Liver (tissue), 10 donors: Measurements from ENCODE around the gene CLINT1. TPM values are rescaled to one million over a fixed set of nuclear protein-coding genes. Genes with fewer than 3 reads are reported as not detected.

ENCODE experiments used
- DNase-seq: peaks from one replicate; pipeline ENCODE4 v3.0.0-alpha.2; 2017; ENCODE audit warnings: low spot score
- H3K27ac ChIP-seq, 2 donors: one replicate each; pipeline ENCODE4 v1.7.0; 2013; ENCODE audit warnings: inconsistent platforms in 2 of 2, low read length in 2 of 2, control low read depth in 1 of 2, low read depth in 1 of 2, mild to moderate bottlenecking in 1 of 2
- H3K27me3 ChIP-seq, 4 donors: one replicate each; pipeline versions ENCODE4 v1.6.1 to v1.7.0; 2013; ENCODE audit warnings: low read length in 3 of 4, inconsistent platforms in 1 of 4, mild to moderate bottlenecking in 1 of 4, moderate library complexity in 1 of 4; ENCODE audit not compliant: control insufficient read depth in 4 of 4, insufficient read depth in 4 of 4
- H3K36me3 ChIP-seq, 4 donors: one replicate each; pipeline versions ENCODE4 v1.6.1 to v1.7.0; 2013; ENCODE audit warnings: low read length in 3 of 4, mild to moderate bottlenecking in 3 of 4, low read depth in 1 of 4, moderate library complexity in 1 of 4; ENCODE audit not compliant: control insufficient read depth in 4 of 4, insufficient read depth in 3 of 4
- H3K4me1 ChIP-seq, 4 donors: one replicate each; pipeline versions ENCODE4 v1.6.1 to v1.7.0; 2013; ENCODE audit warnings: low read length in 3 of 4, mild to moderate bottlenecking in 3 of 4, moderate library complexity in 1 of 4; ENCODE audit not compliant: control insufficient read depth in 4 of 4, insufficient read depth in 4 of 4
- H3K4me3 ChIP-seq, 3 donors: one replicate each; pipeline versions ENCODE4 v1.6.1 to v1.7.0; 2013; ENCODE audit warnings: low read length in 3 of 3, control low read depth in 1 of 3, low read depth in 1 of 3, mild to moderate bottlenecking in 1 of 3
- H3K9ac ChIP-seq, 2 donors: one replicate each; pipeline ENCODE4 v1.7.0; 2013; ENCODE audit warnings: low read length in 2 of 2, mild to moderate bottlenecking in 2 of 2, moderate library complexity in 2 of 2, control low read depth in 1 of 2, low read depth in 1 of 2
- H3K9me3 ChIP-seq, 4 donors: one replicate each; pipeline versions ENCODE4 v1.6.1 to v1.7.0; 2013; ENCODE audit warnings: low read length in 3 of 4; ENCODE audit not compliant: control insufficient read depth in 4 of 4
- CTCF ChIP-seq: fragments of 150-350 bp; IDR thresholded peaks from 2 replicates; pipeline ENCODE4 v1.5.1; 2017; ENCODE audit warnings: improper control_type of control experiment, low read depth, low read length; ENCODE audit not compliant: missing input control
- EGR1 ChIP-seq, 2 donors: IDR thresholded peaks; 2 replicates each; pipeline ENCODE4 v1.6.1; 2016 to 2018; ENCODE audit warnings: antibody characterized with exemption in 2 of 2, low read depth in 2 of 2
- FOXA2 ChIP-seq: IDR thresholded peaks from 2 replicates; pipeline ENCODE4 v1.6.1; 2016; ENCODE audit warnings: antibody characterized with exemption
- HNF4G ChIP-seq: IDR thresholded peaks from 2 replicates; pipeline ENCODE4 v1.6.1; 2016; ENCODE audit warnings: antibody characterized with exemption
- NR2F2 ChIP-seq: IDR thresholded peaks from 2 replicates; pipeline ENCODE4 v1.6.1; 2016; ENCODE audit warnings: antibody characterized with exemption
- RAD21 ChIP-seq, 2 donors: IDR thresholded peaks; 2 replicates each; pipeline ENCODE4 v1.6.1; 2016; ENCODE audit warnings: antibody characterized with exemption in 2 of 2, mild to moderate bottlenecking in 2 of 2
- SP1 ChIP-seq: IDR thresholded peaks from 2 replicates; pipeline ENCODE4 v1.6.1; 2018; ENCODE audit warnings: antibody characterized with exemption, mild to moderate bottlenecking
- TAF1 ChIP-seq: conservative IDR thresholded peaks from 2 replicates; pipeline ENCODE4 v1.6.1; 2016; ENCODE audit warnings: antibody characterized with exemption, mild to moderate bottlenecking
- YY1 ChIP-seq: IDR thresholded peaks from 2 replicates; pipeline ENCODE4 v1.6.1; 2016; ENCODE audit warnings: antibody characterized with exemption, mild to moderate bottlenecking
- ZBTB33 ChIP-seq: IDR thresholded peaks from 2 replicates; pipeline ENCODE4 v1.6.1; 2016; ENCODE audit warnings: antibody characterized with exemption
- WGBS: extraction: QIAGEN DNeasy Blood & Tissue Kit; methylation state at CpG from one replicate; pipeline ENCODE4 v1.1.7; 2013; 5-methylcytosine and 5-hydroxymethylcytosine counted together
- polyA plus RNA-seq, 2 donors: library from polyadenylated mRNA; stranded (reverse) in 1 of 2; unstranded in 1 of 2; fragments of 200-250 nt in 1 of 2; fragments of >200 nt in 1 of 2; fragmentation: Nextera tagmentation in 1 of 2; extraction: Ambion mirVana in 1 of 2; gene quantifications; one replicate each; pipeline versions ENCODE4 v1.2.1 to v1.2.3, GENCODE V29; 2013 to 2015
- small RNA-seq: library from RNA; depleted of rRNA; stranded (forward); fragments of <200 nt; gene quantifications from one replicate; pipeline ENCODE3, GENCODE V24; 2014
- total RNA-seq, 2 donors: library from RNA; depleted of rRNA; stranded (reverse); fragments of >200 nt; gene quantifications; one replicate each; pipeline ENCODE4 v1.2.3, GENCODE V29; 2014
- donor health status: healthy.
- donor health status: healthy.
- donor health status: healthy.
- donor health status: healthy.
- donor health status: healthy.

CLINT1 gene
- total and polyA plus RNA-seq, 4 donors: 34.8 to 115 (median 68.3) TPM

DNA sequence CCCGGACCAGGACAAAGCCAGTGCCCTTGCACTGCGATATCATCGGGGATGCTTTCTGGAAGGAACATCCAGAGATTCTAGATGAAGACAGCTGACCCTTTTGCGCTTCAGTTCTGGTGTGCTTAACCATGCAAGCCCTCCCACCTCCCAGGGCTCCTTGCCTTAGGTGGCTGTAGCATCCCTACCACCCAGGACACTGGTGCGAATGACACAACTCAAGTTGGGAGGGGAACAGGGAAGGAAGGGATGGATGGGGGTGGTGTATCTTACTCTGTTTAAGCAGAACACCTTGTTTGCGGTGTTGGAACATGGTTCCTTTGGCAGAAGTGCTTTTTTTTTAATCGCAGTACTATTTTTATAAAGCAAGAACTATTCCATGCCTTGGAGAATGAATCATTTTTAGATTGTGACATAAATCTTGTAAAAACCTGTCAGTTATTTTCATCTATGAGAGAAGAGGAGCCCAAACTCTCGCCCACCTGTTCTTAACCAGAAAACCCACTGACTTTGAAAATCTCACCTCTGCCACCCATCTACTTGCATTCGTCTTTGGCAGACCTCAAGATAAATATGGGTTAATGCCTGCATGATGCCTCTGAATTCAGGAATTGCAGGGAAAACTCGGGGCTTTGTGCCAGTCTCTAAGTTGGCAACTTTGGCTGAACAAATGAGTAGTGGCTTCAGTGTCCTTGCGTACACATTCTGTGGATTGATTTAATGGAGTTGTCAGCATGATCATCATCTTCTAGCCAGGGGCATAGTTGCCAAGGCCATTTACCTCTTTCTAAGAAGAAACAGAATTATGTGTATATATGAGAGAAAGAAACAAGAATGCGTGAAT is 119.3 kb downstream of the CLINT1 start:
- H3K27ac ChIP-seq: no peak overlapping the region
- H3K36me3 ChIP-seq: peaks cover 5 to 24% (median 15%) of the 10 kb centered on the region in 4 donors
- H3K4me3 ChIP-seq: no peak overlapping the region
- WGBS: 88% methylated on average over 12 of the region's 12 CpGs
- no peak for TF ChIP-seq CTCF
- TF ChIP-seq FOXA2: peak; percentile 10
- no peak for TF ChIP-seq EGR1 (IDR thresholded peaks at IDR 0.05; ENCODE audit: low read depth in 2 of 2)
- no peak for TF ChIP-seq SP1
- no peak for TF ChIP-seq RAD21 (IDR thresholded peaks at IDR 0.05)
- TF ChIP-seq TAF1: no peak
- no peak for TF ChIP-seq YY1
- no peak for TF ChIP-seq NR2F2
- H3K4me1 ChIP-seq: peaks cover 0 to 11% (median 10%) of the 10 kb centered on the region in 4 donors
- no peaks in the 10 kb centered on the region for H3K9me3 ChIP-seq
- H3K9ac ChIP-seq: no peak overlapping the region
- DNase-seq: no peak
- H3K27me3 ChIP-seq: no peaks in the 10 kb centered on the region

- no peak overlapping the region for H3K4me3 ChIP-seq
- 94% methylated on average over 6 of the region's 6 CpGs for WGBS
- no peak for DNase-seq
- H3K36me3 ChIP-seq: peaks cover 8 to 37% (median 18%) of the 10 kb centered on the region in 4 donors
- TF ChIP-seq ZBTB33 (no peak), CTCF (no peak), SP1 (no peak), YY1 (no peak), HNF4G (no peak)
- H3K27me3 ChIP-seq: no peaks in the 10 kb centered on the region
- no peaks in the 10 kb centered on the region for H3K9me3 ChIP-seq
- H3K27ac ChIP-seq: no peak overlapping the region
- H3K4me1 ChIP-seq: peaks cover 0 to 6% (median 4%) of the 10 kb centered on the region in 4 donors
- H3K9ac ChIP-seq: no peak overlapping the region
Observed at GRCh38 chr5:157735991-157736390, 123.0 kb downstream of the CLINT1 start.

Small RNAs within 50 kb of the gene (small RNA-seq; reads per million reads assigned to genes)
- gene AC026407.1: not detected
- not detected for gene RNU6-260P

Other genes with a start within 250 kb of the CLINT1 start
- under 1 TPM in 1 of 2 donors, not detected in 1; under 0.01 TPM for gene SOX30, start 206.7 kb downstream of the CLINT1 start, total RNA-seq
- under 1 TPM in 1 of 2 donors, not detected in 1; 0.21 TPM for gene SOX30, start 206.7 kb downstream of the CLINT1 start, polyA plus RNA-seq
- not detected for gene C5orf52, start 187.6 kb downstream of the CLINT1 start, total RNA-seq
- not detected for gene C5orf52, start 187.6 kb downstream of the CLINT1 start, polyA plus RNA-seq
- 10 to 100 TPM in 1 of 2 donors, 1 to 10 TPM in 1; 6.4 to 12.6 TPM for gene THG1L, start 127.7 kb downstream of the CLINT1 start, total RNA-seq
- gene THG1L, start 127.7 kb downstream of the CLINT1 start, polyA plus RNA-seq: 1 to 10 TPM; 3.9 to 4.2 TPM
- 1 to 10 TPM; 1.8 to 4.0 TPM for gene LSM11, start 115.4 kb downstream of the CLINT1 start, total RNA-seq
- gene LSM11, start 115.4 kb downstream of the CLINT1 start, polyA plus RNA-seq: under 1 TPM; 0.42 to 0.51 TPM